PC-3 (cell line): ENCODE results near the gene GALNTL6.

ENCODE experiments used
- EZH2phosphoT487 ChIP-seq: fragments of 300-600 bp; sonication (generic); IDR thresholded peaks from 2 replicates; pipeline ENCODE4 v1.6.1; 2018; ENCODE audit warnings: mild to moderate bottlenecking, antibody characterized with exemption, low read length, borderline replicate concordance
- TF ChIP-seq, protein P1 (sequence below): fragments of 300-600 bp; sonication (generic); conservative IDR thresholded peaks from 2 replicates; pipeline ENCODE4 v1.5.1; 2017; ENCODE audit warnings: antibody characterized with exemption, low read depth, mild to moderate bottlenecking, low read length

DNA sequence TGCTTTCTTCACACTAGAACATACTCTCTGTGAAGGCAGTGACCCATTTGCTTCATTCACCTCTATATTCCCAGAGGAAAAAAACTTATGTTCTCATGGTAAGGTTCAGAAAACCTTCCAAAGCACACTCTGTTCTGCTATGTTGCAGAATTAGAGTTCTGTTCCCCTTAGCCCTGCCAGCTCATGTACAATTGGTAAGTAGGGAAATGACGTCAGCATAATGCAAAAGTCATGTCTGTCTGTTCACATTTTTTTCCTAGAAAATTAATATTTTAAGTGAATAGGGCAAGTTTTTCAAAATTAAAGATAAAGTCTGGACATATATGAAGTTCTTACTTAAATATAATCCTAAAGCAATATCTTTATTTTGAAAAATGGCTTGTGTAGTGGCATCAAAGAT, 443.6 kb downstream of the GALNTL6 start:
- TF ChIP-seq, protein P1, sequence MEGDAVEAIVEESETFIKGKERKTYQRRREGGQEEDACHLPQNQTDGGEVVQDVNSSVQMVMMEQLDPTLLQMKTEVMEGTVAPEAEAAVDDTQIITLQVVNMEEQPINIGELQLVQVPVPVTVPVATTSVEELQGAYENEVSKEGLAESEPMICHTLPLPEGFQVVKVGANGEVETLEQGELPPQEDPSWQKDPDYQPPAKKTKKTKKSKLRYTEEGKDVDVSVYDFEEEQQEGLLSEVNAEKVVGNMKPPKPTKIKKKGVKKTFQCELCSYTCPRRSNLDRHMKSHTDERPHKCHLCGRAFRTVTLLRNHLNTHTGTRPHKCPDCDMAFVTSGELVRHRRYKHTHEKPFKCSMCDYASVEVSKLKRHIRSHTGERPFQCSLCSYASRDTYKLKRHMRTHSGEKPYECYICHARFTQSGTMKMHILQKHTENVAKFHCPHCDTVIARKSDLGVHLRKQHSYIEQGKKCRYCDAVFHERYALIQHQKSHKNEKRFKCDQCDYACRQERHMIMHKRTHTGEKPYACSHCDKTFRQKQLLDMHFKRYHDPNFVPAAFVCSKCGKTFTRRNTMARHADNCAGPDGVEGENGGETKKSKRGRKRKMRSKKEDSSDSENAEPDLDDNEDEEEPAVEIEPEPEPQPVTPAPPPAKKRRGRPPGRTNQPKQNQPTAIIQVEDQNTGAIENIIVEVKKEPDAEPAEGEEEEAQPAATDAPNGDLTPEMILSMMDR, result no peak
- no peak for TF ChIP-seq EZH2phosphoT487
